SU-DHL-6 (cell line): ENCODE results near the gene GLS.

Experiments used
- EZH2phosphoT487 ChIP-seq: fragments of 200-600 bp; sonication (generic), shearing (Covaris generic); conservative IDR thresholded peaks from 2 replicates; pipeline ENCODE4 v1.6.1; 2018; ENCODE audit warnings: mild to moderate bottlenecking, antibody characterized with exemption, low read length, moderate library complexity, mixed read lengths
- TF ChIP-seq, protein P1 (sequence below): fragments of 200-600 bp; sonication (generic); IDR thresholded peaks from one replicate; pipeline ENCODE4 v1.5.1; 2017; ENCODE audit warnings: antibody characterized with exemption, mild to moderate bottlenecking, low read length, moderate library complexity; ENCODE audit not compliant: insufficient read depth, poor library complexity, severe bottlenecking

DNA sequence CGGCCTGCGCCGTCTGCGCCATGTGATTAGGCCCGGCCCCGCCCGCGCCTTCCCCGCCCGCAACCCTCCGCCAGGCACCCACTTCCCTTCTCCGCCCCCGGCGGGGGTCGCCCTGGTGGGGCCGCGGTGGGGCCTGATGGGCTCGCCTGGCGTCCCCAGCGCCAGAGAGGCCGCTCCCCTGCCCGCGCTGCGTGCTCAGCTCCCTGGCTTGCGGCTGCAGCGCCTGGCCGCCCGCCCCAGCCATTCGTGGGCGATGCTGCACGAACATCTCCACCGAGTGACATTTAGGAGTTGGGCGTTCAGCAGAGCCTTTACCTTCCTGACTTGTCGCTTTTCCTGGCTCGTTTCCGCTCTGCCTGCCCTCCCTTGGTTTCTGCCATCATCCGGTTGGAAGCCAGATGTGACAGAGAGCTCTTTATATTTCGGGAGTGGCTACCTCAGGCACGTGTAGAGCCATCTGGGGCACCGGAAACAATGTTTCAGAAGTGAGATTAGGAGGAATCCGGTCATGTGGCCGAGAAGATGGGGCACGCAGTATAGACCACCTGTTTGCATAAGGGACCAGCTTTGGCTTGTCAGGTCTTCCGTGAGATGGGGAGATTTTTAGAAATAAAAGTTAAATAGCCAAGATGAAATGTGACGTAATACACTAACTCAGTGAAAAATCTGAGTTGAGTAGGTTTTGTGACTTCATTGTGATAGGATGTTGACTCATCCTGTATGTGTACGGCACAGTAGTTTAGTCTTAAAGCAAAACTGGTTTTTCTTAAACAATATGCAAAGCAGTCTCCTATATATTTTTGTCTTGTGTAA is 1.2 kb downstream of the GLS start:
- TF ChIP-seq, protein P1, sequence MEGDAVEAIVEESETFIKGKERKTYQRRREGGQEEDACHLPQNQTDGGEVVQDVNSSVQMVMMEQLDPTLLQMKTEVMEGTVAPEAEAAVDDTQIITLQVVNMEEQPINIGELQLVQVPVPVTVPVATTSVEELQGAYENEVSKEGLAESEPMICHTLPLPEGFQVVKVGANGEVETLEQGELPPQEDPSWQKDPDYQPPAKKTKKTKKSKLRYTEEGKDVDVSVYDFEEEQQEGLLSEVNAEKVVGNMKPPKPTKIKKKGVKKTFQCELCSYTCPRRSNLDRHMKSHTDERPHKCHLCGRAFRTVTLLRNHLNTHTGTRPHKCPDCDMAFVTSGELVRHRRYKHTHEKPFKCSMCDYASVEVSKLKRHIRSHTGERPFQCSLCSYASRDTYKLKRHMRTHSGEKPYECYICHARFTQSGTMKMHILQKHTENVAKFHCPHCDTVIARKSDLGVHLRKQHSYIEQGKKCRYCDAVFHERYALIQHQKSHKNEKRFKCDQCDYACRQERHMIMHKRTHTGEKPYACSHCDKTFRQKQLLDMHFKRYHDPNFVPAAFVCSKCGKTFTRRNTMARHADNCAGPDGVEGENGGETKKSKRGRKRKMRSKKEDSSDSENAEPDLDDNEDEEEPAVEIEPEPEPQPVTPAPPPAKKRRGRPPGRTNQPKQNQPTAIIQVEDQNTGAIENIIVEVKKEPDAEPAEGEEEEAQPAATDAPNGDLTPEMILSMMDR, result no peak
- TF ChIP-seq EZH2phosphoT487, result no peak
